ENCODE measurements around the gene NRCAM.

- TF ChIP-seq CTCF (IDR thresholded peaks at IDR 0.05) (no peak), NR2C2 (CRISPR knock-in tag; IDR thresholded peaks at IDR 0.05) (no peak), CREM (CRISPR knock-in tag; IDR thresholded peaks at IDR 0.05) (no peak), ZNF416 (CRISPR knock-in tag; IDR thresholded peaks at IDR 0.05) (no peak), SP1 (CRISPR knock-in tag; conservative IDR thresholded peaks at IDR 0.05) (no peak), NR3C1 (CRISPR knock-in tag; conservative IDR thresholded peaks at IDR 0.05; ENCODE audit: low read depth) (no peak), SMAD3 (CRISPR knock-in tag; IDR thresholded peaks at IDR 0.05; ENCODE audit: borderline replicate concordance) (no peak)
Measured at GRCh38 chr7:108441392-108441955, 14.8 kb downstream of the NRCAM start.
